Suppressor macrophage (primary cell): ENCODE measurements around the gene TRPM6.

Experiments
- DNase-seq, 4 experiments: peaks; one replicate each; pipeline ENCODE4 v3.0.0-alpha.2; 2020 to 2022

TRPM6 gene

GRCh38 chr9:74697535-74697934 is 190.2 kb downstream of the TRPM6 start:
- no peak for DNase-seq

GRCh38 chr9:74696520-74696919 is 191.2 kb downstream of the TRPM6 start:
- DNase-seq: no peak

- no peak for DNase-seq
Observed at GRCh38 chr9:74691058-74691457, 196.7 kb downstream of the TRPM6 start.

- DNase-seq: no peak
Observed at GRCh38 chr9:74683322-74683721, 204.4 kb downstream of the TRPM6 start.

GRCh38 chr9:74681906-74682305 is 205.8 kb downstream of the TRPM6 start:
- DNase-seq: no peak

GRCh38 chr9:74674077-74674476 is 213.6 kb downstream of the TRPM6 start:
- DNase-seq: no peak
